H1 (cell line): ENCODE results near the gene GDF3.

Source experiments
- EZH2 ChIP-seq: fragments of 200-600 bp; sonication (generic); IDR thresholded peaks from 2 replicates; pipeline ENCODE4 v1.7.1; 2012; ENCODE audit warnings: low read depth, mild to moderate bottlenecking, moderate library complexity, low read length, inconsistent platforms; ENCODE audit not compliant: severe bottlenecking
- TF ChIP-seq, protein P1 (sequence below), 3 experiments: IDR thresholded peaks; 1 replicate in 2 of 3; 2 replicates in 1 of 3; pipeline versions ENCODE4 v1.5.1 to v1.6.1; 2011; ENCODE audit warnings: low read length in 3 of 3, mild to moderate bottlenecking in 3 of 3, inconsistent platforms in 2 of 3, low read depth in 1 of 3, moderate library complexity in 1 of 3; ENCODE audit not compliant: insufficient read depth in 1 of 3; ENCODE audit errors: control extremely low read depth in 1 of 3

DNA sequence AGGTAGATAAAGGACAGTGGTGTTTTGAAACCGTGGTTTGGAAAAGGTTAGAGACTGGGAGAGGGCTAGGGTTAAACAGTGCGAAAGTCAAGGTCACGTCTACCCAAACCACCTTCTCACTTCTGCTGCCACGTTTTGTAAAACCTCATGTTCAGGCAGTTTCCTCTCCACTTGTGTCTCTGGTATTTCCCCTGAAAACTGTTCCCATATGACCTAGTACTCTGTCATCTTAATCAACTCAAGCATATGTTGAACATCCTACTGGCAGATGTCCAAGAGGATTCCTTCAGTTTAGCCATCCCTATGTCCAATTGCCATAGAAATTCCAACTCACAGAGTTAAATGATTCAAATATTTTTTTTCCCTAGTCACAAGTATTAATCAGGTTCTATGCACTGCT lies 34.2 kb upstream of the GDF3 start:
- TF ChIP-seq, protein P1, sequence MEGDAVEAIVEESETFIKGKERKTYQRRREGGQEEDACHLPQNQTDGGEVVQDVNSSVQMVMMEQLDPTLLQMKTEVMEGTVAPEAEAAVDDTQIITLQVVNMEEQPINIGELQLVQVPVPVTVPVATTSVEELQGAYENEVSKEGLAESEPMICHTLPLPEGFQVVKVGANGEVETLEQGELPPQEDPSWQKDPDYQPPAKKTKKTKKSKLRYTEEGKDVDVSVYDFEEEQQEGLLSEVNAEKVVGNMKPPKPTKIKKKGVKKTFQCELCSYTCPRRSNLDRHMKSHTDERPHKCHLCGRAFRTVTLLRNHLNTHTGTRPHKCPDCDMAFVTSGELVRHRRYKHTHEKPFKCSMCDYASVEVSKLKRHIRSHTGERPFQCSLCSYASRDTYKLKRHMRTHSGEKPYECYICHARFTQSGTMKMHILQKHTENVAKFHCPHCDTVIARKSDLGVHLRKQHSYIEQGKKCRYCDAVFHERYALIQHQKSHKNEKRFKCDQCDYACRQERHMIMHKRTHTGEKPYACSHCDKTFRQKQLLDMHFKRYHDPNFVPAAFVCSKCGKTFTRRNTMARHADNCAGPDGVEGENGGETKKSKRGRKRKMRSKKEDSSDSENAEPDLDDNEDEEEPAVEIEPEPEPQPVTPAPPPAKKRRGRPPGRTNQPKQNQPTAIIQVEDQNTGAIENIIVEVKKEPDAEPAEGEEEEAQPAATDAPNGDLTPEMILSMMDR (IDR thresholded peaks at IDR 0.05; ENCODE audit: control extremely low read depth in 1 of 3, insufficient read depth in 1 of 3, low read depth in 1 of 3, low read length in 3 of 3) = no peak
- no peak for TF ChIP-seq EZH2
